Stimulated activated CD8-positive, alpha-beta memory T cell treated with anti-CD3 and anti-CD28 coated beads, Interleukin-2, amount 100 ng/mL, for 1 hour (primary cell): ENCODE measurements around the gene TMPRSS11B.
"Not testable (repeated sequence)": the region's sequence is repeated elsewhere in the genome, so short reads cannot be mapped to it uniquely, and the experiment has no call there.

Experiments used
- DNase-seq, 2 donors: peaks; one replicate each; pipeline ENCODE4 v3.0.0-alpha.2; 2020; ENCODE audit warnings: low read depth in 2 of 2

TMPRSS11B gene, protein sequence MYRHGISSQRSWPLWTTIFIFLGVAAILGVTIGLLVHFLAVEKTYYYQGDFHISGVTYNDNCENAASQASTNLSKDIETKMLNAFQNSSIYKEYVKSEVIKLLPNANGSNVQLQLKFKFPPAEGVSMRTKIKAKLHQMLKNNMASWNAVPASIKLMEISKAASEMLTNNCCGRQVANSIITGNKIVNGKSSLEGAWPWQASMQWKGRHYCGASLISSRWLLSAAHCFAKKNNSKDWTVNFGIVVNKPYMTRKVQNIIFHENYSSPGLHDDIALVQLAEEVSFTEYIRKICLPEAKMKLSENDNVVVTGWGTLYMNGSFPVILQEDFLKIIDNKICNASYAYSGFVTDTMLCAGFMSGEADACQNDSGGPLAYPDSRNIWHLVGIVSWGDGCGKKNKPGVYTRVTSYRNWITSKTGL

DNA sequence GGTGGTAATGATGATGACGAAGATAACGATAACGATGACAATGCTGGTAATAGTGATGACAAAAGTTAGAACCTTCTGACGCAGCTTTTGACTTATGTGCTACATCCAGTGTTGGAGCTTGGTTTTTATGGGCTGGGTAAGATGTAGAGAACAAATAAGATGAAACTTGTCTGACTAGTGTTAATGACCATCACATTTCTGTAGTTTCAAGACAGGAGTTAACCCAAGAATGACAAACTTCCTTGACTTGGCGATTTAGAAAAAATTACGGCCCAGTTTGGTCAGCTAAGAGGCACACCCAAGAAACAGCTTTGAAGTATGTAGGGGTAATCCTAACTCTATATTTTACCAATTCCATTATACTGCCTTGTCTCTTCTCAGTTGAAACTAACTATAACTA, at the start of gene TMPRSS11B:
Gene TMPRSS11B (minus strand): TSS at position 101 of the 400 bp plus-strand sequence. CDS start 136 bp downstream, outside the sequence.
- DNase-seq = no peak

DNA sequence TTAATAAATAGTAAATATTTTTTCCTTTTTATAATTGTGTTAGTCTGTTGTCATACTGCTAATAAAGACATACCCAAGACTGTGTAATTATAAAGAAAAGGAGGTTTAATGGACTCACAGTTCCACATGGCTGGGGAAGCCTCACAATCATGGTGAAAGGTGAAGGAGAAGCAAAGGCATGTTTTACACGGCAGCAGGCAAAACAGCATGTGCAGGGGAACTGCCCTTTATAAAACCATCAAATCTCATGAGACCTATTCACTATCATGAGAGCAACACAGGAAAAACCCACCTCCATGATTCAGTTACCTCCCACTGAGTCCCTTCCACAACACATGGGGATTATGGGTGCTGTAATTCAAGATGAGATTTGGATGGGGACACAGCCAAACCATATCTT, 45.8 kb upstream of the TMPRSS11B start:
- no peak for DNase-seq

DNA sequence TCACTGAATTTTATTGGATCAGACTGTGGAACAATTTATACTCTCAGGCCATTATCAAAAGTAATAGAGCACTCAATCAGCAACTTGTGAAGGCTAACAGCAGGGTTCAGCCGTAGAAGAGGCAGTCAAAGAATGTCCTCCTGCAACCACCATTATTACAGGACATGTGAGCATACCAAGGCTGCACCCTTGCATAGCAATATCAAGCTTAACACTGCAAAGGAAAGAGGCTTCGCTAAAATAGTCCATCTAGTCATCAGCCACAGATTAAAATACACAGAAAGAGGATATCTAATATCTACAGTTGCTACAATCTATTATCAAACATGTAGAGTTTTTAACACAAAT, 42.9 kb upstream of the TMPRSS11B start:
- DNase-seq = no peak

DNA sequence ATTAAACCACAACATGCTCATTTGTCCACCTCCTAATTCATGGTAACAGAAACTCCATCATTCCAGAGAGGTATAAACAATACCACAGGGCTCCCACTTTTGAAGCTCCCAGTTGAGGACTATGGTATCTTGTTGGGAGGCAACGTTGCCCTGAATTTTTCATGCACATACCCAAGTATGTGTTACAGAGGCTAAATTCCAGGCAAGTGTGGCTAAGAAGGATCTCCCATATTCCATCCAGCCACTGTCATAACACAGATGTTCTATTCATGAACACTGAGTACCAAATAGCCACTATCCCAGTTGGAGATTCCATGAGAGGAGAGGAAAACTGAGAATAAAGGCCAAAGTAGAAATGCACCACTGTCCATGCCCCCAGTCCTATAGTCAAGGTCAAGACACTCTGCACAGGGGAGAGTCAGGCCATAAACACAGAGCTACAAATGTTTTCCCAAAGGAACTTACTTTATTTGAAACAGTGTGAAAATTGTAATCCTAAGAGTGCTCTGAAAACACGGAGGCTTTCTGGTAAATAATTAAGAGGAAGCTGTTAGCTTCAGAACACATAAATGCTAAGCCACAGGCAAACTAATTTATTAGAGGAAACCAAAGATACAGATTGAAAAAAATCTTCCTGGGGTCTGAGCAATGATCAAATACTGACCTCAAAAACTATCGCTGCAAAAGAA, 42.4 kb upstream of the TMPRSS11B start:
- no peak for DNase-seq

- DNase-seq = no peak
These were observed 38.2 kb upstream of the TMPRSS11B start for GRCh38 chr4:68283714-68284113.

GRCh38 chr4:68283095-68283494, 37.6 kb upstream of the TMPRSS11B start:
- no peak for DNase-seq

- DNase-seq = not testable (repeated sequence)
These were observed 36.6 kb upstream of the TMPRSS11B start for GRCh38 chr4:68281796-68282740.

- DNase-seq = no peak
These were observed 32.5 kb upstream of the TMPRSS11B start for GRCh38 chr4:68278029-68278428.

GRCh38 chr4:68277627-68278026, 32.1 kb upstream of the TMPRSS11B start:
- no peak for DNase-seq

GRCh38 chr4:68272860-68273259, 27.4 kb upstream of the TMPRSS11B start:
- no peak for DNase-seq

- DNase-seq = no peak
These were observed 26.9 kb upstream of the TMPRSS11B start for GRCh38 chr4:68272380-68272779.

DNA sequence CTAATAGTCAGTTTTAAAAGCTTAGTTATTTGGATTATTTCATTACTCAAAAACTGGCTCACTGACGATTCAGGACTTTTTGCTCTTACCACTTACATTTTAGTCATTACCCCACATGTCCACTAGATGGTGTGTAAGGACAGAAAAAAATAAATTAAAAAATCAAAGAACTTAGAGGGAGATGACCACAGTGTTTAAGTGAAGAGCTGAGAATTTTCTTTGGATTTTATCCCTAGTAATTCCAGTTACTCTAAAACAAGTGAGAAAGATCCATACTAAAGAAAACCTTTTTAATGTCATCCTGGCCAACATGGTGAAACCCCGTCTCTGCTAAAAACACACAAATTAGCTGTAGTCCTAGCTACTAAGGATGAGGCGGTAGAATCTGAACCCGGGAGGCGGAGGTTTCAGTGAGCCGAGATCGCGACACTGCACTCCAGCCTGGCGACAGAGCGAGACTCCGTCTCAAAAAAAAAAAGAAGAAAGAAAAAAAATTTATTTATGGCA, 26.4 kb upstream of the TMPRSS11B start:
- DNase-seq = no peak

DNA sequence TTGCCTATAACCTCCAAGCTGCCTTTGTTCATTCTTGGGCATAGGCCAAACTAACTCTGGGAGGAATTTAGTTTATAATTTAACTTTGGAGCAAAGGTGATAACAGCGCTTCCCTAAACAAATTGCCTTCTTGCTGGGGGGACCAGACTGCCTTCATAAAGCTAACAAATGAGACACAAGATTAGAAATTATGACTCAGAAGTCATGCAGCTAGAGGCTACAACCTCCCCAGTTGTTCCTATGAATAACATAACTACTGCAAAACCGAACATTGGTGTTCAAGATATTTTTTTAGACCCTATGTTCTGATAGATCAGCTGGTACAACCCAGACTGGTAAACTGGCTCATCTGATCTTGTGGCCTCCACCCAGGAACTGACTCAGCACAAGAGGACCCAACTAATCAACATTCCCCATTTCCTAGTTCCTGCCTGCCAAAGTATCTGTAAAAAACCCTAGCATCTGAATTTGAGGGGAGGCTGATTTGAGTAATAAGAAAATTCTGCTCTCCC, 22.0 kb upstream of the TMPRSS11B start:
- DNase-seq = no peak

GRCh38 chr4:68264875-68265565, 19.5 kb upstream of the TMPRSS11B start:
- no peak for DNase-seq

DNA sequence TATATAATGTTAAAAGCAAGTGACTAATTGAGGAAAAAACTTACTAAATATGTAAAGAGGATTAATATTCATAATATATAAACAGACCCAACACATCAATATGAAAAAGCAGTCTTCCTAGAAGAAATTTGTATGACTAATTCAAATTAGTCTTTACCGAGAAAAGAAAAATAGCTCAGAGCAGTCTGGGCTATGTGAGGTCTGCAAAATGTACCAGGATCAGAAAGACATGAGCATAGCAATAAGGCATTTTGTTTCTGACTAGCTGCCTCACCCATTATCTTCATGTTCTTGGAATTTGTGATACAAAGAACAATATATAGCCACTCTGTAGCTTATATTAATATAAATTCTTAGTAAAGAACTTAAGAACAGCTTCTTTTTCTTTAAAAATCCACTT, 13.7 kb upstream of the TMPRSS11B start:
- no peak for DNase-seq

- DNase-seq = no peak
These were observed 12.2 kb upstream of the TMPRSS11B start for GRCh38 chr4:68257719-68258118.

DNA sequence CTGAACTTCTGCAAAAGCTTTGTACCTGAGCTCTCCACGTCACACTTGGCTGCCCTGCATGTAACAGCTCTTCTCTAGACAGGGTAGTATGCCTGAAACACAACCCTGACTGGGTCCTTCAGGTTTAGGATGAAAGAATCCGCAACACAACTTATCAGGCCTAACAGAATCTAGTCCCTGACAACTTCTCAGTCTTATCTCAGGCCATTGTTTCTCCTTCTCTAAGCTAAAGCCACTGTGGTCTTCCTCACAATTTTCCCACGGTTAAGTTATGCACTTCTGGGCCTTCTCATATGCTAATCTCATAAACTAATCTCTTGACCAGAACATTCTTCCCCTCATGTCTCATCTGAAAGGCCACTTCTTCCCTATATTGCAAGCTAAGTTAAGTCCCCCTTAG, 10.8 kb upstream of the TMPRSS11B start:
- DNase-seq = no peak

DNA sequence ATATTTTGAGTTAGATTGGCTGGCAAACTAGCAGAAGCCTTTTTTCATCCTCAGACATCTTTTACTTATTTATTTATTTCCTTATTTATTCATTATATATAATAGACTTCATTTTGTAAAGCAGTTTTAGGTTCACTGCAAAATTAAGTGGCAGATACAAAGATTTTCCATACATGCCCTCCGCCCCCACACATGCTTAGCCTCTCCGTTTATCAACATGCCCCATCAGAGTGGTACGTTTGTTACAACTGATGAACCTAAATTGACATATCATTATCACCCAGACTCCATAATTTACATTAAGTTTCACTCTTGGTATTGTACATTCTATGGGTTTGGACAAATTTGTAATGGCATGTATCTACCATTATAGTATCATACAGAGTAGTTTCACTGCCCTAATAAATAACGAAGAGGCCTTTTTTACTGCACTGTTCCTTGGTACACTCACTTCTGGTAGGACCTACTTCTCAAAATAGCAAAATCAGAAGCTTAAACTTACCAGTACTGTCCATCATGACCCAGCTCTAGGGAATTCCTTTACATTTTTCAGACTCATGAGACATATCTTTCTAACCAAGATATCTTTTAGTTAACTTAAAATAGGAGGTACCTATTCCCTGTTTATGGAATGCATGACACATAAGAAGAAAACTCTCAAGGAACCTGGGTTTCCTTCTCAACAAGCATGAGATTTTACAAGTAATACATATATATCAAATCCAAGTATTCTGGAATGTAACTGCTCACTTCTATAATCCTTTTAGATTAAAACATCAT, 4.8 kb upstream of the TMPRSS11B start:
- no peak for DNase-seq

GRCh38 chr4:68249434-68249833, 3.9 kb upstream of the TMPRSS11B start:
- no peak for DNase-seq

GRCh38 chr4:68240620-68241019, 4.9 kb downstream of the TMPRSS11B start:
- no peak for DNase-seq
